GM12874 (cell line): ENCODE measurements around the gene B3GALT2.

ENCODE experiments used
- TF ChIP-seq, protein P1 (sequence below): IDR thresholded peaks from 2 replicates; pipeline ENCODE4 v1.5.1; 2011; ENCODE audit warnings: low read depth, mild to moderate bottlenecking, control low read depth, low read length, moderate library complexity; ENCODE audit not compliant: insufficient read depth

Gene B3GALT2

DNA sequence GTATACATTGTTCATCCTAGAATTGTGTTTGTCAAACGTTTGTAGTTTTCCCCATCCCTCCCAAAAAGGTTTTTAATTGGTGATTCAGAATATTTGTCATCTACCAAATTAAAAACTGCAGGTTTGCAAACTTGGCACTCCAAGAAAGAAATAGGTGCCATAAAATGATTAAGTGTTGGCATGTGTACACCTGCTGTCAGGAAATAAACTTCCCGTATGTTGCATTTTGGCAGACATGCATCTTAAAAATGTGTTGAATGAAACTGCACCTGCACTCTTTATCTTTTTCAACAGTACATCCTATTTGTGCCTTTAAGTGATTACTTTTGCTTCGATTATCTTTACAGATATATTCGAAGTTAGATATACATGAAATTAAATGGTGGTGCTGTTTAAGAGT is 7.3 kb downstream of the B3GALT2 start:
- TF ChIP-seq, protein P1, sequence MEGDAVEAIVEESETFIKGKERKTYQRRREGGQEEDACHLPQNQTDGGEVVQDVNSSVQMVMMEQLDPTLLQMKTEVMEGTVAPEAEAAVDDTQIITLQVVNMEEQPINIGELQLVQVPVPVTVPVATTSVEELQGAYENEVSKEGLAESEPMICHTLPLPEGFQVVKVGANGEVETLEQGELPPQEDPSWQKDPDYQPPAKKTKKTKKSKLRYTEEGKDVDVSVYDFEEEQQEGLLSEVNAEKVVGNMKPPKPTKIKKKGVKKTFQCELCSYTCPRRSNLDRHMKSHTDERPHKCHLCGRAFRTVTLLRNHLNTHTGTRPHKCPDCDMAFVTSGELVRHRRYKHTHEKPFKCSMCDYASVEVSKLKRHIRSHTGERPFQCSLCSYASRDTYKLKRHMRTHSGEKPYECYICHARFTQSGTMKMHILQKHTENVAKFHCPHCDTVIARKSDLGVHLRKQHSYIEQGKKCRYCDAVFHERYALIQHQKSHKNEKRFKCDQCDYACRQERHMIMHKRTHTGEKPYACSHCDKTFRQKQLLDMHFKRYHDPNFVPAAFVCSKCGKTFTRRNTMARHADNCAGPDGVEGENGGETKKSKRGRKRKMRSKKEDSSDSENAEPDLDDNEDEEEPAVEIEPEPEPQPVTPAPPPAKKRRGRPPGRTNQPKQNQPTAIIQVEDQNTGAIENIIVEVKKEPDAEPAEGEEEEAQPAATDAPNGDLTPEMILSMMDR: no peak

DNA sequence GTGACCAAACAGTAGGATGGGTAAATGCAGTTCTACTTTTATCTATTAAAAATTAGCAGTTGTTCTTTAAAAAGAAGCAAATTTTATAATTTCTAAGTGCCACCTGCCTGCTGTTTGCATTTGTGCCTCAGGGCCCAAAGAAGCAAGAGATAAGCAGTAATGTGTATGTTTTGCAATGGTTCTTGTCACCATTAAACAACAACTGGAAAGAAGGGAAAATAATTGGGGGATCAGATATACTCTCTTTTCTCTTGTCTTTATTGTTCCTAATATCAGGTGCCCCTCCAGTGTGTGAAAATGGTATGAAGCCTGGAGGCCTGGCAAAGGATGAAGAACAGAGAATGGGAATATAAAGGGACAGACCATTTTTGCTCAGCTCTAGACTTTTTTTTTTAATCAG is 9.6 kb downstream of the B3GALT2 start:
- TF ChIP-seq, protein P1: no peak

DNA sequence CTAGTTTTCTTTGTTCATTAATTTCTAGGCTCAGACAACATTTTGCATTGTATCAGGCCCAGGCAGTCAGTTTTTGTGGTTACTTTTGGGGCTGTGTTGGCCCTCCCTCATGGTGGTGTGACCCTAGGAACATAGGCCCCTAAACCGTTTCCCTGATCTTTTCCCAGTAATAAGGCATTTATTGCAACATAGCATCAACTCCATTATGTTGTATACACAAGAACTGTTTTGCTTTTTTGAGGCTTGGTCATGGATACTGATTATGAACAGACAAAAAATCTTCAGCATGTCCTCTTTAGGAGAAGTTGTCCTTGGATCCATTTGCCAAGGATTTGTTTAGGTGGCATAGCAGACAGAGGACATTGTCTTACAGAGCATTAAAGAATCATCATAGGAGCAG is 10.3 kb downstream of the B3GALT2 start:
- TF ChIP-seq, protein P1: no peak

DNA sequence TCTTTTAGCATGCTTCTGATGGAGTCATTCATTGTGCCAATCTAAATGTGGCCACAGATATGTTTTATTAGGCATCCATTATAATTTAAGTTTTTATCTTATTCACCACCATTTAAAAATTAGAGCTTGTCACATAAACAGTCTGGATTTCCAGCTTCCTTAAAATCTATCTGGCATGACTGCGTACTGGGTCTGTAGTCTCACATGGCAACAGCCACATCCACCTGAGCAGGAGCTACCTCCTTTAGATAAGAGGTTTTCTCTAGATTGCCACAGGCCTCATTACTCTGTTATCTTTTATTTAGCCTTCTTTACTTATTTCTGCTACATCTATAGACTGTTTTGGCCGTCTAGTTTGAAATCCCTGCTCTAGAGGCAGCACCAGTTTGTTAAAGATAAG is 29.1 kb downstream of the B3GALT2 start:
- TF ChIP-seq, protein P1: no peak

DNA sequence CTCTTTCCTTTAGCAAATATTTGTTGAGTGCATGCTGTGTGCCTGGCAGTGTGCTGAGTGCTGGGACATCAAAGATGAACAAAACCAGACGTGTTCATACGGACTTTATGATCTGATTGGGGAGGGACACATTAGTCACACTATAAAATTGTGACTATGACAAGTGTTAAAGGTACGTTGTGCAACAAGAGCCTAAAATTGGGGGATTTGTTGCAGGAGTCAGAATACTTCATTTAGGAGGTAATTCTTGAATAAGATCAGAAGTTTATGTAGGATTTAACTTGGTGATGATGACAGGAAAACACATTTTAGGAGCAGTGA is 29.6 kb downstream of the B3GALT2 start:
- TF ChIP-seq, protein P1: no peak

DNA sequence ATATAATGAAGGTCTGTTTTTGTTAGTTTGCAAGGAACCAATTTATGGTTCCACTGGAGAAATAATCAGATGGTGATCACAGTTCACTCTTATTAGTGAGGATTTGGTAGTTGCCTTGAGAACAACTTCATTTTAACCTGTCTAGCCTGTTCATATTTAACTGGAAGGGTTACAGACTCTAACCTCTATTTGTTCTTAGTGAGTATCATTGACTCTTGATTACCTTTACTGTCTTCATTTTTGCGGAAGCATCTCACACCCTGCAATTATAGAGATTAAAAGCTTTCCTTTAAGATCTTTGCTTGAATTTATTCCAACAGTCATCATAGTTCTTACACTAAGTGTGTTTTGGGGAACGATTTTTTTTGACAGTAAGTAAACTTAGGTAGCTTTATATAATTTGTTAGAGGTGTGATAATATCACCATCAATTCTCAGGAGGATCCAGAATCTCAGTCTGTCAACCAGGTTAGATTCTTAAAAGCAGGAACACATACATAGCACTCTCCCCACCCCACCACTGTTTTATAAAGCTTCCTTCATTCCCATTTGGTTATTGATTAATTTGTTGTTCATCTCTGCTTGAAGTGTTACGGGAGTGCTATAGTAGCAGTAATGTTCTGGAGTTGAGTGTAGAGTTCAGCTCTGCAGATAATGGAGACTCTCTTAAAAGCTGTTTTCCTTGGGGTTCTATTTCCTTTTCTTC is 30.1 kb downstream of the B3GALT2 start:
- TF ChIP-seq, protein P1: no peak

DNA sequence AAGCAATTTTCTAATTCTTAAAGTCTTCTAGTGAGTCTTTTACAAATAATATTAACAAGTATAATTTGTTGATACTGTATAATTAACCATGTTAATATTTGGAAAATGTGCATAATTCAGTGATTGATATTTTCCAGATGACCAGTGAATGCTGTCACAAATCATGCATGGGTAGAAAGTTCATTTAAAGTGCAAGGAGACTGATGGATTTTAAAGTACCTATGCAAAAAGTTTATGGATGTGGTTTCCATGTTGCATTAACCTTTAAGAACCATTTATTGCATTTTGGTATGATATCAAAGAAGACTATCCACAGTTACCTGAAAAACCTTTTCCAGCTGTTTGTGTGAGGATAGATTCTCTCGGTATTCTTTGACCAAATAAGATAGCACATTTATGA is 41.4 kb downstream of the B3GALT2 start:
- TF ChIP-seq, protein P1: no peak
